ENCODE data around the gene CAPN2.

DNA sequence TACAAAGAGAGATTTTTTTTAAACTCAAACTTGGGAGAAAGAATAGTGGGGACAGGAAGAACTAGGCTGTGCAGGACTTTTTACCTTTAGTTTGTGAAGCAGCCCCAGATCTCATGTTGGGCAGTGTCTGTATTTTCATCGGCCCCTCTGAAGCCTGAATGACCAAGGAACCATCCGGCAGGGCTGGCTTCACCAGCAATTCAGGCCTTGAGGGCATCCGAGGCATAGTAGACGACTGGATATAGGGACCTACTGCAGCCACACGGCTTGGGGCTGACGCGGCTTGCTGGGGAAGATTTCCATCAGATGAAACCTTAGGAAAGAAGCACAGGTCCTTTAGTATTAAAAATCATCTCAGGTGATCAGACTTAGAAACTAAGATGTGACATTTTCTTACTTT, 89.7 kb downstream of the CAPN2 start:
- TF ChIP-seq, protein P1, sequence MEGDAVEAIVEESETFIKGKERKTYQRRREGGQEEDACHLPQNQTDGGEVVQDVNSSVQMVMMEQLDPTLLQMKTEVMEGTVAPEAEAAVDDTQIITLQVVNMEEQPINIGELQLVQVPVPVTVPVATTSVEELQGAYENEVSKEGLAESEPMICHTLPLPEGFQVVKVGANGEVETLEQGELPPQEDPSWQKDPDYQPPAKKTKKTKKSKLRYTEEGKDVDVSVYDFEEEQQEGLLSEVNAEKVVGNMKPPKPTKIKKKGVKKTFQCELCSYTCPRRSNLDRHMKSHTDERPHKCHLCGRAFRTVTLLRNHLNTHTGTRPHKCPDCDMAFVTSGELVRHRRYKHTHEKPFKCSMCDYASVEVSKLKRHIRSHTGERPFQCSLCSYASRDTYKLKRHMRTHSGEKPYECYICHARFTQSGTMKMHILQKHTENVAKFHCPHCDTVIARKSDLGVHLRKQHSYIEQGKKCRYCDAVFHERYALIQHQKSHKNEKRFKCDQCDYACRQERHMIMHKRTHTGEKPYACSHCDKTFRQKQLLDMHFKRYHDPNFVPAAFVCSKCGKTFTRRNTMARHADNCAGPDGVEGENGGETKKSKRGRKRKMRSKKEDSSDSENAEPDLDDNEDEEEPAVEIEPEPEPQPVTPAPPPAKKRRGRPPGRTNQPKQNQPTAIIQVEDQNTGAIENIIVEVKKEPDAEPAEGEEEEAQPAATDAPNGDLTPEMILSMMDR (IDR thresholded peaks at IDR 0.05; ENCODE audit: insufficient read depth, low read depth, low read length) = no peak
- no peak for TF ChIP-seq EZH2 (IDR thresholded peaks at IDR 0.05; ENCODE audit: insufficient read depth, low read length)

All from astrocyte (in vitro differentiated cells and primary cell).